GM18858 (cell line): ENCODE data around the gene LPAR2.

Experiments used
- ATAC-seq: cut with Tn5 transposase; IDR thresholded peaks from one replicate; pipeline ENCODE4 v1.9.1; 2021; ENCODE audit not compliant: unreplicated experiment

The LPAR2 gene

DNA sequence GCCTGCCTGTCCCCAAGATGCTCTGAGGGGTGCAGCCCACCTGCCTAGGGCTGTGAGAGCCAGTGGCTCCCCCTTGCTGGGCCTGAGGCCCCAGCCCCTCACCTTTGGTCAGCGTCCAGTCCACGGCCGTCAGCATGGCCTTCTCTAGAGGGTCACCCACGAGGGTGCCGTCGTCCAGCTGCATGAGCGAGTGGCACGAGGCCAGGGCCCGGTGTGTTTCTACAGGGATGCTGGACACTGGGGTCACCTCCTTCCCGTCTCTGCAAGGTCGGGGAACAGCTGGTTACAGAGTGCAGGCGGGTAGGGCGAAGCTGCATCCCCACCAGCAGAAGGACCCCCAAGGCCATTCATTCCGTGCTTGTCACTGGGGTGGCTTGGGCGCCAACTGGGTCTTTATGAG, 26.4 kb upstream of the LPAR2 start:
- no peak for ATAC-seq

GRCh38 chr19:19653597-19654147, 25.7 kb upstream of the LPAR2 start:
- no peak for ATAC-seq

GRCh38 chr19:19652482-19653295, 24.7 kb upstream of the LPAR2 start:
- no peak for ATAC-seq

- no peak for ATAC-seq
Observed at GRCh38 chr19:19651076-19651475, 23.1 kb upstream of the LPAR2 start.

- ATAC-seq = no peak
Observed at GRCh38 chr19:19650331-19650730, 22.3 kb upstream of the LPAR2 start.

DNA sequence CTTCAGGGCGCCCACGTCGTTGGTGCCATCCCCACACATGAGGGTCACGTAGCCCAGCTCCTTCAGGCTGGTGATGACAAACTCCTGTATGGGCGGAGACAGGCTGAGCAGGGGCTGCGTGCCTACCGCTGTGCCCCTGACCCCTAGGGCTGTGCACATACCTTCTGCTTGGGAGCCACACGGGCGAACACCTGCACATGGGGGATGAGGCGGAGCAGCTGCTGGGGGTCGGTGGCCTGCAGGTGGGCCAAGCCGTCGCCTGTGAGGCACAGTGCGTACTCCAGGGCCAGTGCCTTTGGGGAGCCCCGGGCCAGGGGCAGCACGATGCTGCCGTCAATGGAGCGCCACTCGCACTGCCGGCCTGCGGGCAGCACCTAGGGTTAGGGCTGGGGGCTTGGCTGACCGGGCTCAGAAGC, 21.6 kb upstream of the LPAR2 start:
- ATAC-seq = no peak

DNA sequence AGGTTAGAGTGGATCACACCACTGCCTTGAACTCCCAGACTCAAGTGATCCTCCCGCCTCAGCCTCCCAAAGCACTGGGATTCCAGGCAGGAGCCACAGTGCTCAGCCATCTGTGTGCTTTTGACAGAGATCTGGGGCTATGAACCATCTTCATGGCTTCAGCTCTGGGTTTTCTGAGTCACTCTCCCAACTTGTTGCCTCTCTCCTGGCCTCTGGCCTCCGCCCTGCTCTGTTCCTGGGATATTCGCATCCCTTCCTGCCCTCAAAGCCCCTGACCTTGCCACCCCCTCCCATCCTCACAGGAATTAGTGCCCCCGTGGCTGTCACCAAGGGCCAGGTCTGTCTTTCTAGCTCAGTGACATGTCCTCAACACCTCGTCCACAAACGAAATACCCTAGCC, 21.1 kb upstream of the LPAR2 start:
- ATAC-seq = no peak

- no peak for ATAC-seq
Observed at GRCh38 chr19:19647037-19647835, 19.2 kb upstream of the LPAR2 start.

- no peak for ATAC-seq
Observed at GRCh38 chr19:19645233-19645870, 17.3 kb upstream of the LPAR2 start.

DNA sequence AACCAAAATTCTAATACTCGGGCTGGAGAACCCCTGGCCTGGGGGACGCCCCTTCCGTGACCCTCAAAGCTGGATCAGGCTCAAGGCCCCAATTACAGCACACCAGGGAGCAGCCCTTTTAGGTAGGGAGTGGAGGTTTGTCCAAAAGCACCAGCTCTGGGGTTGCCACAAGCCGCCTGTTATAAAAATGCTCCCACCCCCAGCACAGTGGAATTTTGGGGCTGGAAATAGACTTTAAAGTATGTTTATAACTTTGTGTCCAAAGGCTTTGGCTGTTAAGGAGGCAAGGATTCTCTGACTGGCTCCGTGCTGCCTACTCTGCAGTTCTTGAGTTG, 16.0 kb upstream of the LPAR2 start:
- ATAC-seq = no peak

GRCh38 chr19:19643158-19644053, 15.4 kb upstream of the LPAR2 start, which contains the start of gene GMIP:
Gene GMIP, minus strand, starts transcription at chr19:19643657. Its CDS starts 128 bp downstream, at chr19:19643529.
- ATAC-seq = no peak

GRCh38 chr19:19642506-19643157, 14.6 kb upstream of the LPAR2 start:
- no peak for ATAC-seq

DNA sequence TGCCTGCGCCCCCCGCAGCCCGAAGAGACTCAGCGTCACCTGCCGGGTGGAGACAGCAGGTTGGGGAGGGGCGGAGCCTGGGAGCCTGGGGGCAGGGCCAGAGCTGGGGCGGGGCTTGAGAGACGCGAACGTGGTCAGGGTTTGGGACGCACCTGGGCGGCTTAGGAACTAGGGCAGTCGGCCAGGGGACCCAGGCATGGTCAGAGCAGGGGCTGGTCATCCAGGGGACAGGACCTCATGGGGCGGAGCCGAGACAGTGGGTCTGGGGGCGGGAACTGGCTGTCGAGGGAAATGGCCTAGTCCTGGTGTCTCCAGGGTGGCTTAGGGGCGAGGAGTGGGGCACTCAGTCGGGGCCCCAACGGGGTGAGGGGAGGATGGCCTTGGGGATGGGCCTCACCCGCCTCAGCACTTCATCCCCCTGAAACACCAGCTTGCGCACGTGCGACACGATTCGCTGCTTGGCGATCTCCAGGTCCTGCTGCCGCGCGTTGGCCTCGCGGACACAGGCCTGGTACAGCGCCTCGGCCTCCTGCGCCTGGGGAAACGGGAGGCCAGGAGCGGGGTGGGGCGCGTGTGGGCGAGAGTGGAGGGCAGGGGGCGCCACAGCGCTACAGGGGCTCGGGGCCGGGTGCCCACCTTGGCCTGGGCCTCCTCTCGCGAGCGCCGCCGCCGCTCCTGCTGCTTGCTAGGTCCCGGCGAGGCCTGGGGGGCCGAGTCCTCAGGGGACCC, 9.7 kb upstream of the LPAR2 start:
- no peak for ATAC-seq

GRCh38 chr19:19637186-19637522, 9.1 kb upstream of the LPAR2 start:
- ATAC-seq = no peak

DNA sequence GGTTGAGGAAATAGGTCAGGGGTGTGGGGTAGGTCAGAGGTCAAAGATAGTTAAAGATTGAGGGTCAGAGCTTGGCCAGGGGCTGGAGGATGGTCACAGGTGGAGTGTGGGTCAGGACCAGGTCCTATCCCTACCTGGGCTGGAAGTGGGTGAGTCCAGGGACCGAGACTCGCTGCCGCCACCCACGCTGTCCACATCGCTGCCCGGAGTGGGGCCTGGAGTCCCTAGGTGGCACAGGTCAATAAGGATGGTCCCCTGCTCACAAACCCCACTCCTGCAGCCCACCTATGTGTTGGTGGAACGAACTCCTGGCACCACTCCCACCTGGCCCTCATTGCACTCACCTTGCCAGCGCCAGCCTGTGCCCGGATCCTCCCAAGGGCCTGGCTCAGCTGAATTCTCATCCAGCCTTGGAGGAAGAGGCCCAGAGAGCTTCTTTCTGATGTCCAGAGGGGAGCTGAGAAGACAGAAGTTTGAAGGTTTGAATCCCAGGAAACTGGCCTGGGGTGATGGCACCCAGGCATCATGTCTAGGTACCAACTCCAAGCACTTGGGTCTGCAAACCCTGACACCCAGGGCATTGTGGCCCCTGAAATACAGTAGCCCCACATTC, 8.7 kb upstream of the LPAR2 start:
- ATAC-seq = no peak

- ATAC-seq = no peak
Observed at GRCh38 chr19:19635313-19635702, 7.3 kb upstream of the LPAR2 start.

DNA sequence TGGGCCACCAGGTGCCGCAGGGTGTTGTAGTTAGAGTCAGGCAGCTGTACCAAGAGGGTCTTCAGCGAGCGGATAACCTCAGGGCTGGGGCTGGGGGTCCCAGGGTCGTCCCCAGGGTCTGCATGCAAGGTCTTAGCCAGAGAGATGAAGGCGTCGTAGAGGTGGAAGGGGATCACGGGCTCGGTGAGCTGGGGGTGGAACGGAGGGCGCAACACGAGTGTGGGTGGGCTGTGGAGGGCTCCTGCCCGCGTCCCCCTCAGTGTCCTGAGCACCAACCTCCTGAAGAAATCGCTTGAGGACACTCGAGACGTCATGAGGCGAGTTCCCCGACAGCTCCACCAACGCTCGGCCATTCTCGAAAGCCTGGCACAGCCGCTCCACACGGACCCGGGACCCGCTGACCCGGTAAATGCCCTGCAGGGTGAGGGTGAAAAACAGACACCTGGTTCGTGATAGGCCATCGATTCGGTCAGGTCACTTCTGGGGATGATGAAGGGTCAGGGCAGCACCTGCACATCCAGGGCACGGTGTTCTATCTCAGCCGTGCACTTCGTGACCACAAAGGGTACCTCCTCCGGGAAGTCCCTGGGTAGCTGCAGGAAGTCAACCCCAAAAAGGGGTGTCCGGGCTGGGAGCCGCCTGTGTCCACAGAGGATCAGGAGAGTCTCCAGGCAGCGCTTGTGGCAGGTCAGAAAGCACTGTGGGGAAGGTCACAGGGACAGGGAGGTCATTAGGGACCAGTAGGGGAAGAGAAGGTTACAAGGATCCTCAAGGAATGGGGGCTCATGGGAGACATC, 6.7 kb upstream of the LPAR2 start:
- ATAC-seq = no peak
